GM19467 (cell line): ENCODE data around the gene PFKFB2.

Experiments
- ATAC-seq: cut with Tn5 transposase; IDR thresholded peaks from one replicate; pipeline ENCODE4 v1.9.1; 2021; ENCODE audit warnings: mild to moderate bottlenecking, moderate library complexity; ENCODE audit not compliant: unreplicated experiment

PFKFB2 gene

DNA sequence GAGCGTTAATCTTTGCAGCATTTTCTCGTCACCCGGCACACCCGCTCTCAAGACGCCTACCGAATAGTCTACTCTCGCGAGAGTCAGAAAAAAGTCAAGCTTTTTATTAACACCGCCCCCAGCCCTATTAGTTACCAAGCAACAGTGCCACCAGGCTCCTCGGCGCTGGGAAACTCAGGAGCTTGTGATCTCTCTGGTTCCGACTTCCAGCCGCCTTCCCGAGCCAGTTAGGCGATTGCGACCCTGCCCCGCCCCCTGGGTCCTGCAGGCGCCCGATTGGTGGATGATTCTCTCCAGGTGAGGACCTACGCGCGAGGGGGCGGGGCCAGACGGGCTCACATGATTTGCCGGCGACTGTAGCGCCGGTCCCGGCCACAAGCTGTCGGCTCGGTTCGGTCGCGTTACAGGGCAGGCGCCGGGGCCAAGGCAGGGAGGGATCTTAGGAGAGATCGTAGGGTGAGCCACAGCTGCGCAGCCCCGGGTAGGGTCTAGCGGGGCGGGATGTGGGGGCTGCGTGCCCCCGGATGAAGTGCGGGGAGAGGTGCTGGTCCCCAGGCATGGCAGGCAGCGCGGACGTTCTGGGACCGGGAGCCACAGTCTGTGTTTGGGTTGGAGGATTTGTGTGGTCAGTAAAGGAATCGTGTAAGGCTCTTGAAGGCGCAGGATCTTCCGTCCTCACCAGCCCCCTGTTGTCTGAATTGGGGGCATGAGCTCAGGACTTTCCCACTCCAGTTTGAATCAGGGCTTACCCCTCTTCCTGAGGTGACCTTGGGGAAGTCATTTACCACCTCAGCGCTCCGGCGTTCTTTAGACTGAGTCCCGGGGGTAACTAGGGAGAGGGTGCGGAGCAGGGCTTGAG lies at the start of gene PFKFB2:
TSS of gene PFKFB2 (plus strand) at position 365 of the 859 bp plus-strand sequence. CDS start 1,443 bp downstream, outside the sequence.
- ATAC-seq = peak; percentile 75

GRCh38 chr1:207004931-207005830 lies 47.9 kb upstream of the PFKFB2 start:
- no peak for ATAC-seq

- ATAC-seq = no peak
Measured at GRCh38 chr1:207006083-207006482, 47.0 kb upstream of the PFKFB2 start.

GRCh38 chr1:207006914-207007313 lies 46.2 kb upstream of the PFKFB2 start:
- no peak for ATAC-seq

- no peak for ATAC-seq
Measured at GRCh38 chr1:207007352-207008033, 45.6 kb upstream of the PFKFB2 start.

GRCh38 chr1:207009182-207009850 lies 43.8 kb upstream of the PFKFB2 start:
- ATAC-seq = no peak

DNA sequence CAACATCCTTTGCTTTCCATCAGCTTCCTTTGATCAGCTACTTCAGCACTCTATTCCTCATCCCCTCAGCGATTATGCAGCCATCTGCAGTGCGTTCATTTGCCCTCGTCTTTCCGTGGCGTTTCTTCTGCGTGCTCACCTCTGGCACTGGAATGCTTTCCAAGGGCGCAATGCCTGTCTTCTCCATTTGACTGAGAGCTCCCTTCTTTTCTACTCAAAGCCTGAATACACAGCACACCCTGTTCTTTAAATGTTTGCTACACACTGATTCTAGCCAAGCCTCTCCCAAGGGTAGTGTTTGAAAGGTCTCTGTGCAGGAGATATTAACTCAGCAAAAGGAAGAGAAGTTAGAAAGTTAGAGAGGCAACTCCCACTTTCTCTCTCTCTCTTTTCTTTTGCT lies 43.1 kb upstream of the PFKFB2 start:
- no peak for ATAC-seq

GRCh38 chr1:207010726-207011125 lies 42.3 kb upstream of the PFKFB2 start:
- no peak for ATAC-seq

DNA sequence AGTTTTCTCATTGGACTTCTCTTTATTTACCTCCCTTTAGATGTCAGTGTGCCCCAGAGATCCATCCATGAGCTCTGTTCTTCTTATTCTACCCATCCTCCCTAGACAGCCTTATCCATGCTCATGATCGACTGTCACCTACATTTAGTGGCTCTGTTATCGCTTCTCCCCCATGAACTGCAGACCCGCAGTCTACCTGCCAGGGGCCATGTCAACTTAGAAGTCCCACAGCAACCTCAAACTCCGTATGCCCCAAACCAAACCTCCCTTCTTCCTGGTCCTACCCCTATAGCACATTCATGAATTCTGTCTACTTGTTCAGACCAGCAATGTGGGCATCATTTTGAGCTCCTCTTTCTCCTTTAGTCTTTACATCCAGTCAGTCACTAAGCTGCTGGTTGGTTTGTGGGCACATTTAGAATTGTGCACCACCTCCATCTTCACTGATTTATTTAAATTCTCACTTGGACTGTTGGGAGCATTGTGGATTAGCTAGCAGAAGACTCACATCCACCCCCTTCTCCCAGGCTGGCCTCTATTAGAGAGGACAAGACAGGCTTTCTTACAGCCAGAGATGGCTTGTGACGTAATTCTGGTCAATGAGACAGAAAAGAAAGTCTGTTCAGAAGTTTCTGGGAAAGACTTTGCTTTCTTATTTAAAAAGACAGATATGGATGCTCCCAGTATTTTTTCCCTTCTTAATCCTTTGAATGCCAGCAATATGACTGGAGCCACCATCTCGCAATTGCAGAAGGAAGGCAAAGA lies 39.6 kb upstream of the PFKFB2 start:
- ATAC-seq = no peak

- no peak for ATAC-seq
Measured at GRCh38 chr1:207014728-207015127, 38.3 kb upstream of the PFKFB2 start.

DNA sequence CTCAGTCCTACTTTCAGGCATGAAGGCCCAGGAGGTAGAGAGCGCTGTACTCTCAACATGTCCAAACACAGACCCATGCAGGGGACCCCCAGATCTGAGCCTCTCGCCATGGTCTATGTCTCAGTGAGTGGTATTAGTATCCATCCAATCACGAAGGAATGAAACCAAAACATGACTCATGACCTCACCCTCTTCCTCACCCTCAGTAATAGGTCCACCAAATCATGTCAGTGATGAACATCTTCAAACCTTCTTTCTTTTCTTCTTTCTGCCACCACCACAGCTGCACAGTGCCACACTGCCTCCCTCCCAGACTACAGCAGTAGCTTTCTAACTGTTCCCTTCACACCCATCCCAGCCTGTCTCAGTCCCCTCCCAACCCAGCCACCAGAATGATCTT lies 37.3 kb upstream of the PFKFB2 start:
- ATAC-seq = no peak

DNA sequence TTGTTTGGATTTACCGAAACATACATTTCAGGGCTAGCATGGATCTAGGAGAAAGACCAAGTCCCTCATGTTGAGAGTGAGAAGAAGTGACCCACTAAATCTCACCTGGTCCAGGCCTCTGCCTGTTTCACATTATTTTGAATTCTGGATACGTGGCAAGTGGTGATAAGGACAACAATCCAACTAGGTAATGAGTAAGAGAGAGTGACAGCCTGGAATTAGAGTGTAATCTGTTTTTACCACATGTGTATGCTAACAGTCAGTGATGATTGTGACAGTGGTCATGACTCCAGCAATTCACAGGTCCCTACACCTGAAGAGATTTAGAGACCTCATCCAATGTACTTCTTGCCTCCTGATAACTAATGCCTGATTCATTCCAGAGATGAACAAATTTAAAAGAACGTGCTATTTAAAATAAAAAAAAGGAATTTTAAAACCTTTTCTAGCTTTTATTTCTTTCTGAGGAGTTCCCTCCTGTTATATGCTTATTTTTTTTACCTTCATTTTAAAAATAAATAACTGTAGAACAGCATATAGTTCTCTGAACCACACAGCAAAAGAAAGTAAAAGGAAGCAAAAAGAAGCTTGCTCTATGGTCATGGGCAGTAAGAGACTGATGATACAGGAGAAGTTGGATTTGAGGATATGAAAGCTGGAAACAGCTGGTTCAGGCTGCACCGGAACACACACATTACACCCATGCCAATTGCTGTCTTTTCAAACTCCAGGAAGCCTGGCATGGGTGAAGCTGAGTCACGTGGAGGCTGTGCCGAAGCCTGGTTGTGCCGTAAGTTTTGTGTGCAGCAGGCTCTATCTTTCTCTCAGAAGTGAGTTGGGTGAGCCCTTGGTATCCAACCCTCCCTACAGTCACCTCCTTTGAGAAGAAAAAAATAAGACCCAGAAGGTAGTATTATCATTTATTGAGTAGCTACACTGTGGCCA lies 35.2 kb upstream of the PFKFB2 start:
- no peak for ATAC-seq

- no peak for ATAC-seq
Measured at GRCh38 chr1:207018707-207019106, 34.4 kb upstream of the PFKFB2 start.

DNA sequence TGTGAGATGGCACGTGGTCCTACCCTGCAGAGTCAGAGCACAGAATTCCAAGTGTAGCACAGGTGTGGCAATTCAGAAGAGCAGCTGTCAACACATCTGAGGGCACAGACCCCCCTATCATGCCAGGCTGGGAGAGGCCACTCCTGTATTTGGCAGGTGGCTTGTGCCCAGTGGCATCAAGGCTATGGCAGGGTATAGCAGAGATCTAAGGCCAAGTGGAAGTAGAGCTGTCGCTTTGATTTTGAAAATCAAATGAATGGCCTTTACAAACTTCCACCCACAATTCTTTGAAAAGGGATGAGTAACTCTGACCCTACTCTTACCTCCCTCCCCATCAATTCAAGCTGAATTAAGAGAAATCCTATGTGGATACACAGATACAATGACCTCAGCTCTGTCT lies 33.9 kb upstream of the PFKFB2 start:
- ATAC-seq = no peak

GRCh38 chr1:207019661-207020060 lies 33.4 kb upstream of the PFKFB2 start:
- ATAC-seq = no peak

DNA sequence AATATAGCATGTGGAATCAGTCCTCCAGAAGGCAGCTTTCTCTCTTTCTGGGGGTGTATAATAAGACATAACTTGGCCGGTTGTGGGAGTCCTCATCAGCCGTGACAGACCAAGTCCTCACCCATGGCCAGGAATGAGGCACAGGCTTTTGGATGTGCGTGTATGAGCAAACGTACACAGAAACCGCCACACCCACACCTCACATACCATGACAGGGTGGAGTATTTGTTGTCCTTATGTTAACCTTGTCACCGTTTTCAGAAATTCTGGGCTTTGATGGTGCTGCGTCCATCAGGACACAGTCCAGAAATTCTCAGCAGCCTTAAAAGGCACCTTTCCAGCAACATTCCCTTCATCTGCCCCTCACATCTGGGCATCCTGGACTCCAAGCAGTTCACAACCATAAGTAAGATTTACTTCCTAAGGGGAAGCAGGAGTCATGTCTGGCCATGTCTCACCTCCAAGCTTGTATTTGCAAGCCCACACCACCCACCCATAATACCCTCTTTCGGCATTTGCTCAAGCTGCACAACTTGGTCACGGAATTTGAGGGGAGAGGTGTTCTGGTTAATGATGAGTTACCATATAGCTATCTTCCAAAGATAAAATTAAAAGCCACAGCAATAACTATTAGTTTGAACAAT lies 32.9 kb upstream of the PFKFB2 start:
- no peak for ATAC-seq

DNA sequence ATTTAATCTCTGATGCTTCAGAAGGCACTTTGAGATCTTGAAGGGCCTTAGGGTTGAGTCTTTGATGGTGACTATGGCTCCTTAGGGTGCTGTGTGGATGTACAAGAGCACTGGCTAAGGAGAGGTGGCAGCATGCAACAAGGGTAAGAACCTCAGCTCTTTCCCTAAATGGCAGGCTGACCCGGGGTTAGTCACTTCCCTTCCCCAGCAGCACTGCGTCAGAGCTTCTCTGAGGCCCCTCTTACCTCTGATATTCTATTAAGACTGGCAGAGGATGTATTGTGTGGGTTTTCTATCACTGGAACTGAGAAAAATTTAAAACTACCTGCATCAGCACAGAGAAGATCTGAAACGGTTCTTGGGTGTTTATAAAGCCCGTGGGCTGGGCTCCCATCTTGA lies 32.4 kb upstream of the PFKFB2 start:
- no peak for ATAC-seq

DNA sequence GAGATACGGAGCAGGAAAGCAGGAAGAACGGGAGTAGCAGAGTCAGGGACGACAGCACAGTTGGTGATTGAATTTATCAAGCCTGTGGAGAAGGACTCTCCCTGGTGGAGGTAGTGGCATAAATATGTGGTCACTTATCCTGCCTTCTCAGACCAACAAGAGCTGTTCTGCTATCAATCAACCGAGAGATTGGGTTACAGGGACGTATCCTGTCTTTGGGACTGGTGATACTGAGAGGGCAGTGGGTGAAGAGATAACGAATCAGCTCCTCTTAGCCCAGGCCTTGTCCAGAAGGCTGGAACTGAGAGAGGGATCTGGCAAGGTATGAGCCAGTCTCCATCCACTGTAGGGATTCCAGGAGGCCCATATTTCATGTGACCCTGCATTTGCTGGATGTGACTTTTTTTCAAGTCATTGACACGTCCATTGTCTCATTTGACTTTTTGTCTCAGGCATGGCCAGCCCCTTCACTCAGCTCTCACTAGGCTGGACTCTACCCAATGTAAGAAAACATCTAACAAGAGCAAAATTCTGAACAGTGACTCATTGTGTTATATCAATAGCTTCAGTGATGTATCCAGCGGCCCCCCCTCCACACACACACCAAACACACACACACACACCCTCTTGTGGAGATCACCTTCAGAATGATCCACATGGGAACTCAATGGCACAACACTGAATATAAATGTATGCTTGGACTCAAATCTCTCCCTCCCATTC lies 31.8 kb upstream of the PFKFB2 start:
- ATAC-seq = no peak
